Subcutaneous adipose tissue (tissue), 4 donors: Measurements from ENCODE around the gene MRPL2. TPM values are rescaled to one million over a fixed set of nuclear protein-coding genes. Genes with fewer than 3 reads are reported as not detected.

Source experiments
- total RNA-seq, 4 donors: library from RNA; depleted of rRNA; stranded (reverse); fragments of >200 nt; gene quantifications; one replicate each; pipeline ENCODE4 v1.1.0, GENCODE V29; 2016
- TF ChIP-seq, protein P1 (sequence below): fragments of 450-650 bp; IDR thresholded peaks from one replicate; pipeline ENCODE4 v1.5.1; 2016; ENCODE audit warnings: low read depth, mild to moderate bottlenecking, control low read depth, antibody characterized with exemption, moderate library complexity

Gene MRPL2
- total RNA-seq, 4 donors from 2014 or later, result 10.4 to 19.8 (median 16.6) TPM

DNA sequence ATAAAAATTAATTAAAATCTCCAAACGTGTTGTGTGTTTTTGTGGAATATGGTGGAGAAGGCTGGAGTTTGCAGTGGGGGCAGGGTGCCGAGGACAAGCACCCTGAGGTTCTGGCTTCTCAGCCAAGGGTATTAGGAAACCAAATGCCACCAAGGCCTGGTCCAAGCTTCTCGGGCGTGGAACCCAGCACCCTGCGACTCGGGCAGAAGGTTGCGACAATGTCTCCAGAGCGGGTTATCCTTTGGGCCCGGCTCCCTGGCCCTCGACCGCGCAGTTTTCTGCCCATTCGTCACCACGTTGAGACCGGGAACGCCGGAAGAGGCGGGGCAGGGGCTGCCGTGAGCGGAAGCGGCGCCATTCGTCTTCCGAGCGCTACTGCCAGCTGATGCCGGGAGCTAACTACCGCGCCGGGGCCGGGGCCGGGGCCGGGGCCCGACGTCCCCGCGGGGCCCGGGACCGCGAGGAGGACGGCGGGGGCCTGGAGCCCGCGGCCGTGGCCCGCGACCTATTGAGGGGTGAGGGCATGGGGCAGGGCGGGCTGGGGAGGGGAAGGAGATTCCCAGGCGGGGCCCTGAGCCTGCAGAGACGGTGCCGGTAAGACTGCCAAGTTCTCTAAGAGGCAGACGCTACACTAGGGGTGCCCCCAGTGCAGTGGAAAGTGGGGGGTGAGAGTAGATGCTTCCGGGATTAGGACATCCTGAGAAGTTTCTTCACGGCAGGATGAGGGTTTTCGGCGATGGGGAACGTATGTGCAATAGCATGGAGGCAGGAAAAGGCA, 37.8 kb downstream of the MRPL2 start, which contains the start of gene RRP36:
Gene RRP36 (plus strand): TSS at position 354 of the 778 bp plus-strand sequence. CDS start 32 bp downstream, at position 386.
- TF ChIP-seq, protein P1, sequence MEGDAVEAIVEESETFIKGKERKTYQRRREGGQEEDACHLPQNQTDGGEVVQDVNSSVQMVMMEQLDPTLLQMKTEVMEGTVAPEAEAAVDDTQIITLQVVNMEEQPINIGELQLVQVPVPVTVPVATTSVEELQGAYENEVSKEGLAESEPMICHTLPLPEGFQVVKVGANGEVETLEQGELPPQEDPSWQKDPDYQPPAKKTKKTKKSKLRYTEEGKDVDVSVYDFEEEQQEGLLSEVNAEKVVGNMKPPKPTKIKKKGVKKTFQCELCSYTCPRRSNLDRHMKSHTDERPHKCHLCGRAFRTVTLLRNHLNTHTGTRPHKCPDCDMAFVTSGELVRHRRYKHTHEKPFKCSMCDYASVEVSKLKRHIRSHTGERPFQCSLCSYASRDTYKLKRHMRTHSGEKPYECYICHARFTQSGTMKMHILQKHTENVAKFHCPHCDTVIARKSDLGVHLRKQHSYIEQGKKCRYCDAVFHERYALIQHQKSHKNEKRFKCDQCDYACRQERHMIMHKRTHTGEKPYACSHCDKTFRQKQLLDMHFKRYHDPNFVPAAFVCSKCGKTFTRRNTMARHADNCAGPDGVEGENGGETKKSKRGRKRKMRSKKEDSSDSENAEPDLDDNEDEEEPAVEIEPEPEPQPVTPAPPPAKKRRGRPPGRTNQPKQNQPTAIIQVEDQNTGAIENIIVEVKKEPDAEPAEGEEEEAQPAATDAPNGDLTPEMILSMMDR, result no peak

DNA sequence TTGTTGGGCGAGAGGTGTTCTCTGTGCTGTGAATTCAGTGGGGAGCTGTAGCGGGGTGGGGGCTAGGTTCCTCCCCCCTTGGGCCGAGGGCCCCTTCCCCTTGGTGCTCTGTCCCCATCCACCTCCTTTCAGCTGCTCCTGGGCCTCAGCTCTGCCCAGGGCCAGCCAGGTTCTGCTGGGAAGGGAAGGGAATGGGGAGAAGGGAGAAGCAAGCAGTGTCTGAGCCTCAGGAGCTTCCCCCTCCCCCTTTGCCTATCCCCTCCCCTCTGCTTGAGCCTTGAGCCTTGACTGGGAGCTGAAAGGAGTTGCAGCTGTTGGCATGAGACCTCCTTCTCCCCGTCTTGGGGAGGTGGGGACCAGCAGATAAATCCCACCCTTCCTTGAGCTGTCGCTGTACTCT, 38.4 kb downstream of the MRPL2 start:
- TF ChIP-seq, protein P1, result no peak

DNA sequence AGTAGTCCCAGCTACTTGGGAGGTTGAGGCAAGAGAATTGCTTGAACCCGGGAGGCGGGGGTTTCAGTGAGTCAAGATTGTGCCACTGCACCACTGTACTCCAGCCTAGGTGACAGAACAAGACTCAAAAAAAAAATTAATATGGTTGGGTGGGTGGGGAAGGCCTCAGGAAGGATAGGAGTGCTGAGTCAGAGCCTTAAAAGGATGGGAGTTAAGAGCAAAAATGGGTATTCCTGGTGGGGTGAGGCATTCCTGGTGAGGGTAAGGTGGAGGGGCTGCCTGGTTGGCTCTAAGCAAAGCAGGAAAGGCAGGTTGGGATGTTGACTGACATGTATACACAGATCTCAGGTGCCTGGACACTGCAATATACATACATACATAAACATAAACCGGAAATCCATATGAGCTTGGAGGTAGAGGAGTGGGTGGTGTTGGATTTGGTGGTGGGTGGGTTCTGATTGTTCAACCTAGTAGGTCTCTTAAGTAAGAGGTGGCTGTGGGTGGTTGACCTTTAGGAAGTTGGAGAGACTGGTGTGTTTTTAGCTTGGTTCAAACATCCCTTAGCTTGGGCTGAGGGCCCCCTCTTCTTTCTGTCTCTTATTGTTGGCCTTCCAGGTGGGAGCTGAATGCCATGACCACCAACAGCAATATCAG, 39.1 kb downstream of the MRPL2 start:
- TF ChIP-seq, protein P1, result no peak

DNA sequence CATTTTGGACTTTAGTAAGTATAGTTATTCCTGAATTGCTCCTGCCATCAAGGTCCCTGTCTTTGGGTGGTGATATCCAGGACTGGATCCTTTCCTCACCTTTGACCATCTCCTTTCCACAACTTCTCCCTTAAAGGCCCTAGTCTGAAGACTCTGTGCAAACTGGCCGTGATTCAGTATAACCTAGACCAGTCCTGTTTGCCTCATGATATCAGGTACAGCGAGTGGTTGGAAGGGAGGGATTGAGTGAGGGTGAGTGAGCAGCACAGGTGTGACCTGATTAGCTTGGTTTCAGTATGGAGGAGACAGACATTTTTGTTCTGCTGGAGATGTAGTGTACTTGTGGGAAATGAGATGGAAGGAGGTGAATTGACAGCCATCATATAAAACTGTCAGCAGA, 40.1 kb downstream of the MRPL2 start:
- TF ChIP-seq, protein P1, result no peak

DNA sequence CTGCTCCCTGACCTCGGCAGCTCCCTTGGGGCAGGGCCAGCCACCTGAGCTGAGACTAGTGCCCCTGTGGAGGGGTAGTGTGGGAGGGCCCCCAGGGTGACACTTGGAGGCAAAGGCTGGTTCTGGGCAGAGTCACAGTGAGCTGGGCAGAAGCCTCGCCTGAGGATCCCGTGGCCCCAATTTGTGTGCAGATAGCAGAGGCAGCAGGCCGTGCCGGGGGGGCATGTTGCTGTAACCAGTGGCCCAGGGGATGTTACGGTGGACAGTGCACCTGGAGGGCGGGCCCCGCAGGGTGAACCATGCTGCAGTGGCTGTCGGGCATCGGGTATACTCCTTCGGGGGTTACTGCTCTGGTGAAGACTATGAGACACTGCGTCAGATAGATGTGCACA, 42.3 kb downstream of the MRPL2 start:
- TF ChIP-seq, protein P1, result no peak

DNA sequence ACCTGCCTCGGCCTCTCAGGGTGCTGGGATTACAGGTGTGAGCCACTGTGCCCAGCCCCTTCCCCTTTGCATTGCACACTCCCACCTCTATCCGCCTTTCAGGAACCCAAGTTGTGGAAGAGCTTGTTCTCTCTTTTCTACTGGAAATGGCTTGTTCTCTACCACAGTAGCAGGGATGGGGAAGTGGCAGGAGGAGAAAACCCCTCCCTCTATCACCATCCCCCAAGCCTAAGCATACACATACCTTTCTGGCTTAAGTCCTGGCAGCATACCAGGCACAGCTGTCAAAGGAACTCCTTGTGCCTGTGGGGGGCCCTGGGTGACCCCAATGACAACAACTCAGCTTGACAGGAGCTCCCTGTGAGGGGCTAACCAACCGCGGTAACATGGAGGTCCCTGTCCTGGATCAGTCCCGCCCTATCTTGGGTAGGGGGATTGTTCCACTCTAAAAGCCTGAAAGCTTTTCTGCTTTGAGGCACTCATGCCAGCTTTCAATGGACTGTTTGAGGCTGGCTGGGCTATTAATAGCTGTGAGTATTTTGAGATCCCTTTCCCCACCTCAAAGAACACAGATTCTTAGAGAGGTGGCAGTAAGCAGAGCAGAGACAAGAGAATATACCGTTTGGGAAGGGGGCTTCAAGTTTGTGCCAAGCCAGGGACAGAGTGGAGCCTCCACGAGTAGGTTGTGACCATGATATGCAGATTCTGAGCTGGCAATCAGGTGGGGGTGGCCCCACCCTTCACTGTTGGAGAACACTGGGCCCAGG, 42.9 kb downstream of the MRPL2 start:
- TF ChIP-seq, protein P1, result no peak

DNA sequence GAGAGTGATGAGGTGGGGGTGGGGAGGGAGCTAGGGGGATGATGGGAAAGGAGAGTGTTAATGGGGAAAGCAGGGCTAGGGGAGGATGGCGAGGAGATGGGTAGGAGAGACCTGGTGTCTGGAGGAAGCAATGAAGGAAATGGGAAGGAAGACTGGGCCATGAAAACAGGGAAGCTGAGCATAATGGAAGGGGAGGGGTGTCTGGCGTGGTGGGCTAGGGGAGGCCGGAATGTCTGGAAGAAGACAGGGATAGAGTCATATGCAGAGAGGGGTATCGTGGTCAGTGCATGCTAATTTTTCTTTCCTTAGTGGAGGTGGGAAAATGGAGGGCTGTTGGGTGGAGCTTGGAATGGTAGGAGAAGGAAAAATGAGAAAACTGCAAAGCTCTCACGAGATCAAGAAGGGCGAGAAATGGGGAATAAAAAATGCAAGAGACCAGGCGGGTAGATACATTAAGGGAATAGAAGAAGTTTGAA, 44.8 kb downstream of the MRPL2 start:
- TF ChIP-seq, protein P1, result no peak
